Peyer's patch (tissue), 4 donors: ENCODE measurements around the gene FGF12.

Experiments
- CTCF ChIP-seq, 6 experiments: fragments of 450-650 bp in 4 of 6; fragments of 200-600 bp in 2 of 6; sonication (generic) in 1 of 6; IDR thresholded peaks; one replicate each; pipeline ENCODE4 v1.5.1; 2017 to 2019; ENCODE audit warnings: antibody characterized with exemption in 6 of 6, mild to moderate bottlenecking in 3 of 6, moderate library complexity in 1 of 6
- POLR2A ChIP-seq, 2 donors: fragments of 450-650 bp; IDR thresholded peaks; one replicate each; pipeline ENCODE4 v1.5.1; 2017; ENCODE audit warnings: antibody characterized with exemption in 2 of 2, mild to moderate bottlenecking in 2 of 2, moderate library complexity in 2 of 2

- TF ChIP-seq POLR2A (IDR thresholded peaks at IDR 0.05) = no peak
- TF ChIP-seq CTCF (IDR thresholded peaks at IDR 0.05) = no peak
These were observed 107.1 kb downstream of the FGF12 start for GRCh38 chr3:192620275-192620674.
